ENCODE measurements around the gene CCDC102B.

DNA sequence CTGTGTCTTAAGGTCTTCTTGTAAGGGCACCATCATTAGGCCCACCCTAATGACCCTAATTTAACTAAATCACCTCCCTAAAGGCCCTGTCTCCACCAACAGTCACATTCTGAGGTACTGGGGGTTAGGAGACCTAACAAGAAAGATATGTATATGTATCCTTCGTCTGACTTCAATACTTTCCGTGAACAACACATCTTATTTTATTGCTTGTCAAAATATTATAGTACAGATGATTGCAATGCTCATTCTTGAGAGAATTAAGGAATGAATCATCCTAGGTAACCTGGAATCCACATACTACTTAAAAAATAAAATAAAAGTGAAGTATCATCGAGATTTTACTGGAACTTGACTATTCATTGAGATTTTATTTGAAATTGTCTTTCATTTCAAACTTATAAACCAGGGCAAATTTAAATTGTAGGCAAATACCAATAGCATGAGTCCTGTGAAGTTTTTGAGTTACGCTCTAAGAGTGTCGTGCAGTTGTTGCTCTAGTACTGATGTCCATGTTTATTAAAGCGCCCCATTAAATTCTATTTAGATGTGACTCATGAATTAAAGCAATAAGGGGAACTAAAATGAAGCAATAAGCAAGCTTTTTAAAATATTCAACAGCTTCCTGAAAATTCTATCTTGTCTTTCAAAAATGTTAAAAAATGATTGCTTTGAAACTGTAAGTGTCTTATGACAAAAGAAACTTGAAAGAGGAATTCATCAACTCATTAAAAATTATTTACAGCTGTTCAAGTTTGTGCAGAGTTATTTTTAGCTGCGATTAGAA is 40.0 kb downstream of the CCDC102B start:
- TF ChIP-seq, protein P1, sequence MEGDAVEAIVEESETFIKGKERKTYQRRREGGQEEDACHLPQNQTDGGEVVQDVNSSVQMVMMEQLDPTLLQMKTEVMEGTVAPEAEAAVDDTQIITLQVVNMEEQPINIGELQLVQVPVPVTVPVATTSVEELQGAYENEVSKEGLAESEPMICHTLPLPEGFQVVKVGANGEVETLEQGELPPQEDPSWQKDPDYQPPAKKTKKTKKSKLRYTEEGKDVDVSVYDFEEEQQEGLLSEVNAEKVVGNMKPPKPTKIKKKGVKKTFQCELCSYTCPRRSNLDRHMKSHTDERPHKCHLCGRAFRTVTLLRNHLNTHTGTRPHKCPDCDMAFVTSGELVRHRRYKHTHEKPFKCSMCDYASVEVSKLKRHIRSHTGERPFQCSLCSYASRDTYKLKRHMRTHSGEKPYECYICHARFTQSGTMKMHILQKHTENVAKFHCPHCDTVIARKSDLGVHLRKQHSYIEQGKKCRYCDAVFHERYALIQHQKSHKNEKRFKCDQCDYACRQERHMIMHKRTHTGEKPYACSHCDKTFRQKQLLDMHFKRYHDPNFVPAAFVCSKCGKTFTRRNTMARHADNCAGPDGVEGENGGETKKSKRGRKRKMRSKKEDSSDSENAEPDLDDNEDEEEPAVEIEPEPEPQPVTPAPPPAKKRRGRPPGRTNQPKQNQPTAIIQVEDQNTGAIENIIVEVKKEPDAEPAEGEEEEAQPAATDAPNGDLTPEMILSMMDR (IDR thresholded peaks at IDR 0.05; ENCODE audit: insufficient read depth, low read length): no peak
- TF ChIP-seq POLR2AphosphoS5 (IDR thresholded peaks at IDR 0.05; ENCODE audit: low read depth): no peak
- no peak for TF ChIP-seq SPI1 (IDR thresholded peaks at IDR 0.05; ENCODE audit: borderline replicate concordance, low read depth)
